Nephron progenitor cell (in vitro differentiated cells): ENCODE data around the gene DNMT1.

ENCODE experiments used
- DNase-seq: peaks from one replicate; pipeline ENCODE4 v3.0.0; 2021
- H3K27ac Mint-ChIP-seq: 2 replicates; pipeline ENCODE4 v1.8.0; 2021; ENCODE audit warnings: mild to moderate bottlenecking, moderate library complexity, mixed read lengths
- H3K27me3 Mint-ChIP-seq: 2 replicates; pipeline ENCODE4 v1.8.0; 2021; ENCODE audit warnings: mild to moderate bottlenecking, low read depth, mixed read lengths; ENCODE audit not compliant: poor library complexity
- H3K36me3 Mint-ChIP-seq: 2 replicates; pipeline ENCODE4 v1.8.0; 2021; ENCODE audit warnings: low read depth, mixed read lengths
- H3K4me1 Mint-ChIP-seq: 2 replicates; pipeline ENCODE4 v1.8.0; 2021; ENCODE audit warnings: mixed read lengths
- H3K4me3 Mint-ChIP-seq: 2 replicates; pipeline ENCODE4 v1.8.0; 2021; ENCODE audit warnings: mild to moderate bottlenecking, moderate library complexity, mixed read lengths
- H3K9me3 Mint-ChIP-seq: 2 replicates; pipeline ENCODE4 v1.8.0; 2021; ENCODE audit warnings: mild to moderate bottlenecking, moderate library complexity, mixed read lengths
- CTCF ChIP-seq: fragments of 200-600 bp; sonication (generic); IDR thresholded peaks from 2 replicates; pipeline ENCODE4 v1.5.0; 2021; ENCODE audit warnings: antibody characterized with exemption

Gene DNMT1

GRCh38 chr19:10136936-10137335, 57.8 kb downstream of the DNMT1 start:
- no peak overlapping the region for H3K4me3 Mint-ChIP-seq
- no peak for DNase-seq
- H3K36me3 Mint-ChIP-seq = peaks cover 29% of the 10 kb centered on the region
- H3K4me1 Mint-ChIP-seq = no peaks in the 10 kb centered on the region
- no peaks in the 10 kb centered on the region for H3K9me3 Mint-ChIP-seq
- no peaks in the 10 kb centered on the region for H3K27me3 Mint-ChIP-seq
- no peak for TF ChIP-seq CTCF
- H3K27ac Mint-ChIP-seq = peak overlapping the region; percentile 83

GRCh38 chr19:10135551-10136334, 59.0 kb downstream of the DNMT1 start:
- H3K27ac Mint-ChIP-seq = no peak overlapping the region

GRCh38 chr19:10134040-10134439, 60.7 kb downstream of the DNMT1 start:
- H3K36me3 Mint-ChIP-seq = peaks cover 26% of the 10 kb centered on the region
- no peaks in the 10 kb centered on the region for H3K27me3 Mint-ChIP-seq
- H3K9me3 Mint-ChIP-seq = no peaks in the 10 kb centered on the region
- H3K4me1 Mint-ChIP-seq = no peaks in the 10 kb centered on the region
- DNase-seq = no peak
- no peak overlapping the region for H3K27ac Mint-ChIP-seq
- no peak overlapping the region for H3K4me3 Mint-ChIP-seq
- TF ChIP-seq CTCF = no peak

More at GRCh38 chr19:10135551-10136334, 59.0 kb downstream of the DNMT1 start:
- no peak overlapping the region for H3K4me3 Mint-ChIP-seq
- peaks cover 23% of the 10 kb centered on the region for H3K36me3 Mint-ChIP-seq
- no peaks in the 10 kb centered on the region for H3K4me1 Mint-ChIP-seq
- H3K27me3 Mint-ChIP-seq = no peaks in the 10 kb centered on the region
- no peak for TF ChIP-seq CTCF
- DNase-seq = no peak
- no peaks in the 10 kb centered on the region for H3K9me3 Mint-ChIP-seq

GRCh38 chr19:10133596-10133995, 61.2 kb downstream of the DNMT1 start:
- H3K4me3 Mint-ChIP-seq = no peak overlapping the region
- no peaks in the 10 kb centered on the region for H3K27me3 Mint-ChIP-seq
- no peaks in the 10 kb centered on the region for H3K4me1 Mint-ChIP-seq
- no peak for DNase-seq
- H3K36me3 Mint-ChIP-seq = peaks cover 26% of the 10 kb centered on the region
- no peak for TF ChIP-seq CTCF
- no peak overlapping the region for H3K27ac Mint-ChIP-seq
- H3K9me3 Mint-ChIP-seq = no peaks in the 10 kb centered on the region

GRCh38 chr19:10132905-10133304, 61.8 kb downstream of the DNMT1 start:
- DNase-seq = no peak
- H3K27me3 Mint-ChIP-seq = no peaks in the 10 kb centered on the region
- H3K4me1 Mint-ChIP-seq = no peaks in the 10 kb centered on the region
- TF ChIP-seq CTCF = no peak
- no peaks in the 10 kb centered on the region for H3K9me3 Mint-ChIP-seq
- H3K4me3 Mint-ChIP-seq = no peak overlapping the region
- no peak overlapping the region for H3K27ac Mint-ChIP-seq
- peaks cover 31% of the 10 kb centered on the region for H3K36me3 Mint-ChIP-seq

- no peak for TF ChIP-seq CTCF
- Mint-ChIP-seq H3K9me3 (peaks cover 4% of the 10 kb centered on the region), H3K36me3 (peaks cover 26% of the 10 kb centered on the region), H3K4me3 (no peak overlapping the region), H3K27ac (no peak overlapping the region), H3K4me1 (no peaks in the 10 kb centered on the region), H3K27me3 (no peaks in the 10 kb centered on the region)
- no peak for DNase-seq
These were observed 68.5 kb downstream of the DNMT1 start for GRCh38 chr19:10126213-10126639.
